Gastrocnemius medialis (tissue), 4 donors: Measurements from ENCODE around the gene KCNH2.

Source experiments
- POLR2A ChIP-seq, 2 donors: fragments of 450-650 bp; IDR thresholded peaks; one replicate each; pipeline ENCODE4 v1.6.1; 2017; ENCODE audit warnings: antibody characterized with exemption in 2 of 2, mild to moderate bottlenecking in 2 of 2, moderate library complexity in 2 of 2
- TF ChIP-seq, protein P1 (sequence below), 5 experiments: fragments of 450-650 bp in 3 of 5; fragments of 200-600 bp in 2 of 5; sonication (generic) in 2 of 5; IDR thresholded peaks in 4 of 5; conservative IDR thresholded peaks in 1 of 5; 1 replicate in 4 of 5; 2 replicates in 1 of 5; pipeline ENCODE4 v1.5.1; 2016 to 2019; ENCODE audit warnings: antibody characterized with exemption in 5 of 5, mild to moderate bottlenecking in 3 of 5, moderate library complexity in 3 of 5

DNA sequence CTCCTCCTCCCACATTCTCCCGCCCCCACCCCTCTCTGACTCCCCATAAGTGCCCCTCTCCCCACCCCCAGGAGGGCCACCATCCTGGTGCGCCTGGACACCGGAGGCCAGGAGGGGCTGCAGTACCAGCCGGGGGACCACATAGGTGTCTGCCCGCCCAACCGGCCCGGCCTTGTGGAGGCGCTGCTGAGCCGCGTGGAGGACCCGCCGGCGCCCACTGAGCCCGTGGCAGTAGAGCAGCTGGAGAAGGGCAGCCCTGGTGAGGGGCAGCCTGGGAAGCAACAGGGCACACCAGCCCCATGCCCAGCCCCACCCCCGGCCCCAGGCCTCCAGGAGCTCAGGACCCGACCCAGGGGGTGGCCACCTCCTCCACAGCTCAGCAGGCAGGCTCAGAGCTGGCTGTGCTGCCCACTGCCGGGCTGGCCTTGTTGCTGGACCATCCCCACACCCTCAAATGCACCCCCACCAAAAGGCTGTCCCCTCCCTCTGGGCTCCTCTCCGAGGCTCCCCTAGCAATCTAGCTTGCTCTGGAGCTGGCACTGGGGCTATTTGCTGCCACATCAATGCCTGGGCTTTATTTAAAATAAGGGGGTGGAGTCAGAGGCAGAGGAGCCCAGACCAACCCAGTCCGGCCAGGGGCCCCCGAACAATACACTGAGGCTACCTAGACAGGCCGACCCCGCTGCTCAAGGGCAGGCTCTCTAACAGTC, 31.4 kb upstream of the KCNH2 start:
- TF ChIP-seq, protein P1, sequence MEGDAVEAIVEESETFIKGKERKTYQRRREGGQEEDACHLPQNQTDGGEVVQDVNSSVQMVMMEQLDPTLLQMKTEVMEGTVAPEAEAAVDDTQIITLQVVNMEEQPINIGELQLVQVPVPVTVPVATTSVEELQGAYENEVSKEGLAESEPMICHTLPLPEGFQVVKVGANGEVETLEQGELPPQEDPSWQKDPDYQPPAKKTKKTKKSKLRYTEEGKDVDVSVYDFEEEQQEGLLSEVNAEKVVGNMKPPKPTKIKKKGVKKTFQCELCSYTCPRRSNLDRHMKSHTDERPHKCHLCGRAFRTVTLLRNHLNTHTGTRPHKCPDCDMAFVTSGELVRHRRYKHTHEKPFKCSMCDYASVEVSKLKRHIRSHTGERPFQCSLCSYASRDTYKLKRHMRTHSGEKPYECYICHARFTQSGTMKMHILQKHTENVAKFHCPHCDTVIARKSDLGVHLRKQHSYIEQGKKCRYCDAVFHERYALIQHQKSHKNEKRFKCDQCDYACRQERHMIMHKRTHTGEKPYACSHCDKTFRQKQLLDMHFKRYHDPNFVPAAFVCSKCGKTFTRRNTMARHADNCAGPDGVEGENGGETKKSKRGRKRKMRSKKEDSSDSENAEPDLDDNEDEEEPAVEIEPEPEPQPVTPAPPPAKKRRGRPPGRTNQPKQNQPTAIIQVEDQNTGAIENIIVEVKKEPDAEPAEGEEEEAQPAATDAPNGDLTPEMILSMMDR (IDR thresholded peaks at IDR 0.05 in 4 of 5, conservative IDR thresholded peaks at IDR 0.05 in 1 of 5): no peak
- no peak for TF ChIP-seq POLR2A (IDR thresholded peaks at IDR 0.05)
